Renal cortex interstitium (tissue), 11 donors: Measurements from ENCODE around the gene PARP1. TPM values are rescaled to one million over a fixed set of nuclear protein-coding genes. Genes with fewer than 3 reads are reported as not detected.

Source experiments
- DNase-seq, 11 donors: peaks; one replicate each; pipeline ENCODE4 v3.0.0-alpha.2; 2013; ENCODE audit warnings: low read depth in 9 of 11, low spot score in 4 of 11; ENCODE audit errors: extremely low read depth in 1 of 11
- polyA plus RNA-seq, 3 donors: library from polyadenylated mRNA; unstranded; fragments of 120-200 nt; gene quantifications; one replicate each; pipeline ENCODE4 v1.2.1, GENCODE V29; 2013; ENCODE audit not compliant: insufficient read length in 3 of 3

PARP1 gene
- polyA plus RNA-seq, 3 donors = 113 to 142 (median 130) TPM

DNA sequence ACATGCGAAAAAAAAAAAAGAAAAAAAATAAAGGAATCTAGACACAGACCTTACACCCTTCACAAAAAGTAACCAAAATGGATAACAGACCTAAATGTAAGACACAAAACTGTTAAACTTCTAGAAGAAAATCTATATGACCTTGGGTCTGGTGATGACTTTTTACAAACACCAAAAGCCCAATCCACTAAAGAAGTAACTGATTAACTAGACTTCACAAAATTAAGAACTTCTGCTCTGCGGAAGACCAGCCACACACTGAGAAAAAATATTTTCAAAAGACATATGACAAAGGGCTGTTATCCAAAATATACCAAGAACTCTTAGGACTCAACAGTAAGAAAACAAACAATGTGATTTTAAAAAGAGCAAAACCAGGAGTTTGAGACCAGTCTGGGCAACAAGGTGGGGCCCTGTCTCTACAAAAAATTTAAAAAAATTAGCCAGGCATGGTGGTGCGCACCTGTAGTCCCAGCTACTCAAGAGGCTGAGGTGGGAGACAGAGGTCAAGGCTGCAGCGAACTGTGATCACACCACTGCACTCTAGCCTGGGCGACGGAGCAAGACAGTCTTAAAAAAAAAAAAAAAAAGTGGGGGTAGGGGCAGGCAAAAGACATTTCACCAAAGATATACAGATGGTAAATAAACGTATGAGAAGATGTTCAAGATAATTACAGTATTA, 9.8 kb downstream of the PARP1 start:
- no peak for DNase-seq

DNA sequence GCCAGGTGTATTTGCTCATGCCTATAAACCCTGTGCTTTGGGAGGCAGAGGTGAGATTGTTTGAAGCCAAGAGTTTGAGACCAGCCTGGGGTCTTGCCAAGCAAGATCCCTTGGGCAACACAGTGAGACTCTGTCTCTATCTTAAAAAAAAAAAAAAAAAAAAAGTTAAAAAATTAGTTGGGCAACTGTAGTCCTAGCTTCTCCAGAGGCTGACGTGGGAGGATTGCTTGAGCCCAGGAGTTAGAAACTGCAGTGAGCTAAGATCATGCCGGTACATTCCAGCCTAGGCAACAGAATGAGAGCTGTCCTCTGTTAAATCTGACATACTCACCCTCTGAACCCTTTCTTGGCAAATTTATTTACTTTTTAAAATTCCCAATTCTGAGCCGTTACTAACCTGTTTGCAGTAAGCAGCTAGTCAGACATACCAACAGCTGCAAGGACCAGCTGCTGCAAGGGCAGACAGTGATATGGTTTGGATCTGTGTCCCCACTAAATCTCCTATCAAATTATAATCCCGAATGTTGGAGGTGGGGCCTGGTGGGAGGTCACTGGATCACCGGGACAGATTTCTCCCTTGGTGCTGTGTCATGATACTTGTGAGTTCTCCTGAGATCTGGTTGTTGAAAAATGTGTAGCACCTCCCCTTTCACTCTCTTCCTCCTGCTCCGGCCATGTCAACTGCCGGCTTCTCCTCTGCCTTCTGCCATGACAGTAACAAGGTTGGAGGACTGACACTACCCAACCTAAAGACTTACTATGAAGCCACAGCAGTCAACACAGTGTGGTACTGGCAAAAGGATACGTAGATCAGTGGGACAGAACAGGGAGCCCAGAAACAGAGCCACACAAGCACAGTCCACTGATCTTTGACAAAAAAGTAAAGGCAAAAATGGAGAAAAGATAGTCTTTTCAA, 10.6 kb downstream of the PARP1 start:
- no peak for DNase-seq

DNA sequence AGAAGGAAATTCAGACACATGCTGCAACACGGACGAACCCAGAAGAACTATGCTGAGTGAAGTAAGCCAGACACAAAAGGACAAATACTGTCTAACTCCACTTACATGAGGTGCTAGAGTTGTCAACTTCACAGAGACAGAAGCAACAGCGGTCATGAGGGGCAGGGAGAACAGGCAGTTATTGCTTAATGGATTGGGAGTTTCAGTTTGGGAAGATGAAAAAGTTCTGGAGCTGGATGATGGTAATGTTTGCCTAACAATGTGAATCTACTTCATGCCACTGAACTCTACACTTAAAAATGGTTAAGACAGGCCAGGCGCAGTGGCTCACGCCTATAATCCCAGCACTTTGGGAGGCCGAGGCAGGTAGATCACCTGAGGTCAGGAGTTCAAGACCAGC, 12.1 kb downstream of the PARP1 start:
- no peak for DNase-seq

DNA sequence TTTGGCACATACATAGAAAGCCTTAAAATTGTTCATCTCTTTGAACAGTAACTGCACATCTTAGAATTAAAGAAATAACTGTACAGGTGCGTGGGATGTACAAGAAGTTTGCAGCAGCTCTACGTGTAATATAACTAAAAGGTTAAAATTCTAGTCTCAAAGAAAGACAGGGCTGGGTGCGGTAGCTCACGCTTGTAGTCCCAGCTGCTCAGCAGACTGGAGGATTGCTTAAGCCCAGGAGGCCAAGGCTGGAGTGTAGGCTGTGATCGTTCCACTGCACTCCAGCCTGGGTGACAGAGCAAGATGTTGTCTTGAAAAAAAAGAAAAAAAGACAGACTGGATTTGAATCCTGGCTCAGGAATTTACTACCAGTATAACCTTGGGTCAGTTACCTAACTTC, 13.4 kb downstream of the PARP1 start:
- no peak for DNase-seq

DNA sequence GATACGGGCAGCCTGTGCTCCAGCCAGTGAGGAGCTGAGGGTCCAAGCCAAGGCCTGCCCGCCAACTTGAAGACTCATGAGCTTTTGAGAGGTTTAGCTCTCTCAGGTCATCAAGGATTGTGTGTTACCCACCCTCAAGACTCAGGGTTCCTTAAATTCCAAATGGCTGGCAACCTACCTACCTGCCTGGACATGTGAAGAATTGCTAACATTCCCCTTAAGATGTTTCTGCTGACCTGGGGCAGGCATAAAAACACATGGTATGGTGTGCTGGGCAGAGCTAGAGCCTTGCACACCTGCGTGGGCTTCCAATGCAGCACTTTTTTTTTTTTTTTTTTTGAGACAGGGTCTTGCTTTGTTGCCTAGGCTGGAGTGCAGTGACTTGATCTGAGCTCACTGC, 17.2 kb downstream of the PARP1 start:
- DNase-seq = no peak

DNA sequence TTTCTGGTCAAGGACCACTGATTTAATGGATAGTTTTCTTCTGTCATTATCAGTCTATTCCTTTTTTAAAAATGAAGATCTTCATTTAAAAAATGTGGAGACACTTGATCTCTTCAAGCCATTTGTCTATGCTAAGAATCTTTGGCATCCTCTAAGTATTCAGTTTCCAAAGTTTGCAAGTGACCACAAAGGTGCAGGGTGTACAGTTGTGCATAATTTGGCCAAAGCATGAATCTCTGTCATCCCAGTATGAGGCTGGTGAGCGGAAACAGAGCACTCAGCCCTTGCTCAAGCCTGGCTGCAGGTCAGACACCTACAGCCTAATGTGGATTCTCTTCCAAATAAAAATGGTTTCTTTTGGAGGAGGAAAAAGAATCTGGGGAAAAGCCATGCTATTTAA, 19.8 kb downstream of the PARP1 start:
- DNase-seq = no peak

DNA sequence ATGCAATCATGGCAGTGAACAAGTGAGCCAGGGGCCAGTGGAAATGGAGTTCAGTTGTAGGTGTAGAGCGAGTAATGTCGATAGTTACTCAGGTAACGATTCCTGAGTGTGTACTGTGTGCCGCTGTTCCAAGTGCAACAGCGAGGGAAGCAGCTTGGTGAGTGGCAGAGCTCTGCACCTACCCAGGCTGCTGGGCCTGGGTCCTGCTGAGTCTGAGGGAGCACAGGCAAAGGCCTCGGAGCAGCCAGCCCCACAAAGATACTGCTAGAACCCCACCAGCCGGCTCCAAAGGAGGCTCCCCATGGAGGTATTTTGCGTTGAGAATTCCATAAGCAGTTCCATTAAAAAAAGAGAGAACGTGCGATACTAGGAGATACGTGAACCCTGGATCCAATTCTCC, 23.2 kb downstream of the PARP1 start:
- no peak for DNase-seq

DNA sequence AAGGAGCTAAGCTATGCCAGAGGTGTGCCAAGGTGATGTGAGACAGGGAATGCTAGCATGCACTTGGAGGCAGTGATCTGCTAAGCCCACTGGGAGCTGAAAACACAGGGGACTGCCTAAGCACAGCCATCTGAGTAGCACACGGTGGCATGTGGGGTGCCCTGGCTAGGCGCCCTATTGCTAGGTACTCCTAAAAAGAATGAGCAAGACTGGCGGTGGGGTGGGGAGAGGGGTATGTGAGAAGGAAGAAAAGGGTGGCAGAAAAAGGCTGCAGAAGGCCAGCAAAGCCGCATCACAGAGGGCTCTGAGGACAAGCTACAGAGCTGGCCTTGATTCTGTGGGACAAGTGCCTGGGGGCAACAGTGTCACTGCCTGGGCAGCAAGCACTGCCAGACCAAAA, 23.9 kb downstream of the PARP1 start:
- DNase-seq = no peak

DNA sequence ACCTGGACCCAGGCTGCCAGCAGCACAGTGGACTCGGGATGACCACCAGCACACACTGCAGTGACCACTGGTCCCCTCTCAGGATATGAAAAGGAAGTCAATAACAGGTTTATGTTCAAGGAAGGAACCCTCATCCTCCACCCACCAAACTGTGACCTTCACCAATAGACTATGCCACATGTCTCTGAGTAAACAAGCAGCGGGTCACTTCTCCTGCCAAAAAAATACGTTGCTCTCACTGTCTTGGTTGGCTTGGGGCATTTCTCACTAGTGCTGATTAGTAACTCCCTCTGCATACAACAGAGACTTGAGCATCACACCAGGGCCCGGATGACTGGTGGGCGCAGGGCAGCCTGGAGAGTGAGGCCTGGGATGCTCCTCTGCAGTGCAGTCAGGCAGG, 25.9 kb downstream of the PARP1 start:
- no peak for DNase-seq

DNA sequence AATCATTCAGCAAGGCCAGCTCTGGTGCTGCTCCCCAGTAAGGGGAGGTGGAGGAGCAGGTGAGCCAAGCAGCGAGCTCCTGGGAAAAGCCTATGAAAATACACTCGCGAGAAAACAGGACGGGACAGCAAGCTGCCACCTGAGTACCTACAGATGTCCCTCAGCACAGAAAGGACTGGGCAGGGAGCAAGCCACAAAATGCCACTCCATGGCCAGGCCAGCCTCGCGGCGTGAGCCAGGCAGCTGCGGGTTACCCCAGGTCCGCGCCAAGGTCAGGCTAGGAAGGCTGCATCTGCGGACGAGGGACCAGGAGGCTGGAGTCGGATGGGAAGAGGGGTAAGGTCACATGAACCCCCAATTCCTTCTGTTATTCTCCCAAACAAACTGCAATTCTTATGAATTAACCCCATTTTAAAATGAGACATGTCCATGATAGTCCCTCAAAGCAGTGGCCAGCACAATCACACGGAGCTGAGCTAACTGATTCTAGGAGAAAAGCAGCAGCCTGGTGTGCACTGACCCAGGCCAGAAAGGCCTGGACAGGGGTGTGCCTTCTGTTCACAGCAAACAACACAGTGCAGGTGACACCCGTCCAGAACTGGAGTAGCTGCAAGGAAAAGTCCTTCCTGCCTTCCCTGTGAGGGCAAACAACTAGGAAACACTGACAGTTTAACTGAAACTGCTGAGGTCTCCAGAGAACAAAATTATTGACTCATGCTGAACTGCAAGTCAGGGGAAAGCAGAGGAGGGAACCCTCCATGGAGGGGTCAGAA, 26.5 kb downstream of the PARP1 start:
- DNase-seq = no peak

DNA sequence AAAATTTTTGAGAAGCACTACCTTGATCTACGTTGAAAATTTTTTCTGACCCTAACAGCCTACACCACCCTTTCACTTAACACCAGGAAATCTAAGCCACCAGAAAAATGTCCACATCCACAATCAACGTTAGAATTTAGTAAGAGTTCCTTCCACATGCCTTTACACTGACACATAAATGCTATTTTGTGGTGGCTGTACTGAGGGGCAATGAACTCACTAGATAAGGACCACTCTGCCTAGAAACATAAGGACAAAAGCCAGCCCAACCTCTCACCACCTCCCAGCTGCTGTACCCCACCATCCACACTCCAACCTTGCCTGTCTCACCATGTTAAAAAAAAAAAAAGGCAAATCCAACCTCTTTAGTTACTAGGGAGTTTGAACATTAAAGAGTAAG, 29.8 kb downstream of the PARP1 start:
- no peak for DNase-seq

DNA sequence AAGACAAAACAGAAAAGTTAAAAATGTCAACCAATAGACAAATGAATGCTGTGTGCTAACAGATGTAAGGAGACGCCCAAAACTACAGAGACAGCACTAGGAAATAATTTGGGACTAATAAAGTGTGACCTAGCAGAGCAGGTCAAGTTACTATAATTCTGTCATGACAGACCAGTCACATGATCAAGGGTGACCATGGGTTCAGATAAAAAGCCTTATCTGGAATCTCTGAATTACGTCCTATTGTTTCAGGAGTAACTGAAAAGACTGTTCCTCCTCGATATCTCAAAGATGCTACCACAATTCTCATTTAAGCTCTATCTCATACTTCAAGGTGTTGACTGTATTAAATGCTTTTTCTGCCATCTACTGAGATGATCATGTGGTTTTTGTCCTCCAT, 31.6 kb downstream of the PARP1 start:
- no peak for DNase-seq

DNA sequence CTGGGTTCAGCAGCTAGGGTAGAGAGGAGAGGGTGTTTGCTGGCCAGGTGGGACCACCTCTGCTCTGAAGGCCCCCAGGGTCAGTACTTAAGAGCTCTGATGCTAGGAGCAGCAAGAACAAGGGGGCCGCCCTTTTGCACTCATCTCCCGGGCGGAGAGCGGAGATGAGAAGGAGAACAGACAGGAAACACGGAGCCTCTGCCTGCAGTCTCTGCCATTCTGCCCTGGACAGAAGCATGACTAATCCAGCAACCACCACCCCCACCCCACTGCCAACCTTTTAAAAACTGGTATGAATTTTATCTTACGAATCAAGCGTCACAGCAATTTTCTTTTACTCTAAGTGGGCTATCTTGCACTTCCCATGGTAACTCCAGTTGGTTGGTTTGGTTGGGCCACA, 34.5 kb downstream of the PARP1 start:
- no peak for DNase-seq

DNA sequence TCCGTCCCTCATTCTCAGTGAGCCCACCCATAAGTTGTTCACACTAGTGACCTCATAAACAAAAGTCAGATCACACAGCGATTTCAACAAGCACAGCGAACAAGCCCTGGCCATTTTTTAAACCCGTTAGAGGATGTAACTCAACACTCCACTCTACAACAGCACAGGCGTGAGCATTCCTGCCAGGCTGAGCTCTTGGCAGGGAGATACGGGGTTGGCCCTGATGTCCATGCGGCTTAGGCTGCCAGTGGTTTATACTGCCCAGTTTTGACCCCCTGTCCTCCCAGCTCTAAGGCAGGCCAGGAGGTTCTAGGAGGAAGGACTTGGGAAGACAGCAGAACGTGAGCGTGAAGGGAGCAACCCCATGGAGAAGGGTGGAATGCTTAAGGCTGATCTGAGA, 35.0 kb downstream of the PARP1 start:
- no peak for DNase-seq

DNA sequence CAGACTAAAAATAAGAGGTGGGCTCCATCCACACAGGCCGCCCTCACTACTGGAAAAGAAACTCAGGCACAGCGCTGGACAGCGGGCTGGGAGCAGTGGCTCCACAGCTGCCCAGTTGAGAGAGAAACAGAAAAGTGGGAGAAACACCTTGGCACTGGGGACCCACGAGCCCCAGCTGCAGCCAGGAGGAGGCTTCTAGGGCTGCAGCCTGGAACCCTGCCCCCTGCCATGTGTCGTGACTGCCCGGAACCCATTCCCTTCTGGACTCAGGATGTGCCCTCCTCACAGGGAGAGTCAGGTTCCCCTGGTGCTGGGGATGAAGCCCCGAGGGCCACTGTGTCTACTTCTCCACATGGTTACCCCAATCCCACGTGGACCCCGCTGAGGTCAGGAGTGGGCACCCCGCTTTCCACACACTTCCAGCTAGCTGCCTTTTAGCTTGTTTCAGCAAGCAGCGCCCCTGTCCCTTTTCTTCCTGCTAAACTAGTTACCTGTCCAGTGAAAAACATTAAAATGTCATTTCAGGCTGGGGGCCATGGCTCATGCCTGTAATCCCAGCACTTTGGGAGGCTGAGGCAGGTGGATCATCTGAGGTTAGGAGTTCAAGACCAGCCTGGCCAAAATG, 35.9 kb downstream of the PARP1 start:
- no peak for DNase-seq

DNA sequence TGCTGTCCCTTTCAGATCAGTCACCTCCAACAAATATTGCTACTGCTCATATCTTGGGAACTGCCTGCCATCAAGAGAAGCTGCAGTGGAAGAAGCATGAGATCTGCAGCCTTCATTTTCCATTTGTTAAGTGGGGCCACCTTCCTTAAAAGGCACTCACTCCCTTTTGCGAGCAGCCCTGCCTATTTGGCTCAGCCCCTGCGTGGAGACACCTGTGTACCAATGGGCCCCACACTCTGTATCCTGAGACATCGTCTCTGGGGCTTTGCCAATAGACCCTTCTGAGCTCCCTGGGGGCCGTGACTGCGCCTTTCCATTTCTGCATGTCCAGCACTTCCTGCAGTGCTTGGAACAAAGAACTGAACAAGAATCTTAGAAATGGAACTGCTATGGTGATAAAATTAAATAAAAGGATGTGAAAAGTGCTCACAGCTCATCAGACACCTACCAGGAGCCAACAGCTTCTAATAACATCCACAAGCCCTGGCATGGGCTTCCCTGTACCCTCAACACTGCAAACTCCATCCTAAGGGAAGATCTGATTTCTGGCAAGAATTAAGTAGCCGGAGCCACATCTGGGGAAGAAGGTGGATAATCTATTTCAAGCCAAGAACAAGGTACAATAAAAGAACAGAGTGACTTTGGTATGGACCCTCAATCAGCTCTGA, 36.7 kb downstream of the PARP1 start:
- no peak for DNase-seq

DNA sequence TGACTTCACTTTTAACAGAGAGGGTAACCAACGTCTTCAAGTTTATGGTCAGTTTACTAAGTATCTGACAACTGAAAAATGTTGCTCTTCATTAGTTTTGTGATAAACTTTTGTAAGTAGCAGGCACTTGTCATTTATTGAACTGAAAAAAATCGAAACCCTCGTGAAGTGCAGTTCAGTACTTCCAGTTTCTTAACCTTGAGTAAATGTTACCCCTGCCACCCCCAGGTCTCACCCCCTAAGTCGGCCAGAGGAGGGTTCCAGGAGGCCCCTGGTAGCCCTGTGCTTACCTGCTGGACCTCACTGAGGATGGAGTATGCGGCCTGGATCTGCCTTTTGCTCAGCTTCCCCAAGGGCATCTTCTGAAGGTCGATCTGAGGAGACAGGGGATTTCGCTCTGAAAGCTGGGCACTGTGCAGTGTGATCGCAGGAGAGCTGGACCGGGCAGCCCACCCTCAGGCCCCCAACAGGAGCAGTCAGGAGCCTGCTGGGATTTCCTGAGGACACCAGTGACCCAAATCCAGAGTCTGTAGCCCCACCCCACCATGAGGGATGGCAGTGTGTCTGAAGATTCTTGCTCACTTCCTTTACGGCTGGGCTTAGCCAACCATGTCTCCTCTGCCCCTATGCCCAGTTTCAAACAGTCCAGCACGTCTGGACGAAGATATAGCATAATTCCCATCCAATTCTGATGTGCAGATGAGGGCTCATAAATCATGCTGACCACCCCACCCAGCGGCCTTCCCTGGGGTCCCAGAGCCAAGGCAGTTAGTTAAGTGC, 37.6 kb downstream of the PARP1 start:
- DNase-seq = no peak

DNA sequence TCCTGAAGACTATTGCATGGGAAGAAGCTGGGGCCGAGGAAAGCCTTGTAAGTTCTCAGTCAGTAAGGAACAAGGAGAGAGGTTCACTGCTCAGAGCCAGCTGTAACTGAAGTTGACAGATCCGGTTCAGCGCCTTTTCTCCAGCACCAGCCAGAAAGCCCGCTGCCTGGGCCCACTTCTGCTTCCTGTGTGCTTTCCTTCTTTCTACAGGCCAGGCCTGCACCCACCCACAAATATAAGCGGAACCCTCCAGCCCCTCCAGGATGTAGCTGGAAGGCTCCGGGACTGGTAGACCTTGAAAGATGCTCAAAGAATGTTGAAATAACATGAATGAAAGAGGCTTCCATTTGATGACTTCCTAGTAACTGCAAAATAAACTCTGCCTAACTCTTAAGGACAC, 38.8 kb downstream of the PARP1 start:
- DNase-seq = no peak
